Tibial artery (tissue), 4 donors: ENCODE measurements around the gene CD40LG.

Experiments
- DNase-seq, 2 donors: peaks; one replicate each; pipeline ENCODE4 v3.0.0-alpha.2; 2019
- H3K27ac ChIP-seq, 2 donors: fragments of 200-600 bp; sonication (generic) in 1 of 2; 1 replicate in 1 of 2; 2 replicates in 1 of 2; pipeline ENCODE4 v1.5.1; 2018 to 2019; ENCODE audit warnings: mild to moderate bottlenecking in 1 of 2
- H3K27me3 ChIP-seq, 2 donors: fragments of 200-600 bp; sonication (generic) in 1 of 2; one replicate each; pipeline versions ENCODE4 v1.5.1 to v1.6.0; 2016 to 2019
- H3K36me3 ChIP-seq, 3 donors: fragments of 200-600 bp; sonication (generic) in 2 of 3; one replicate each; pipeline ENCODE4 v1.5.1; 2016 to 2019; ENCODE audit warnings: mild to moderate bottlenecking in 2 of 3
- H3K4me1 ChIP-seq, 4 donors: fragments of 200-600 bp; sonication (generic) in 2 of 4; 1 replicate in 3 of 4; 2 replicates in 1 of 4; pipeline ENCODE4 v1.5.1; 2016 to 2019
- H3K4me3 ChIP-seq, 2 donors: fragments of 200-600 bp; sonication (generic) in 1 of 2; 1 replicate in 1 of 2; 2 replicates in 1 of 2; pipeline ENCODE4 v1.5.1; 2018 to 2019; ENCODE audit warnings: mild to moderate bottlenecking in 2 of 2
- H3K9me3 ChIP-seq, 3 donors: fragments of 200-600 bp; sonication (generic) in 1 of 3; one replicate each; pipeline ENCODE4 v1.5.1; 2016 to 2019
- CTCF ChIP-seq, 2 experiments: fragments of 200-600 bp in 1 of 2; fragments of 450-650 bp in 1 of 2; IDR thresholded peaks; one replicate each; pipeline ENCODE4 v1.5.1; 2017 to 2019; ENCODE audit warnings: antibody characterized with exemption in 2 of 2, mild to moderate bottlenecking in 1 of 2, moderate library complexity in 1 of 2
- intact Hi-C: fragments of 100-400 bp; cut with DNase I; formaldehyde crosslinking; loops from one replicate; pipeline ENCODE4 v1.15.0; 2023; ENCODE audit warnings: low total_unique reads

Gene CD40LG

GRCh38 chrX:136635235-136635634, 12.7 kb upstream of the CD40LG start:
- intact Hi-C loops = no loop called here
- Histone ChIP-seq H3K27me3 (no peaks in the 10 kb centered on the region), H3K9me3 (no peaks in the 10 kb centered on the region), H3K27ac (no peak overlapping the region), H3K4me3 (no peak overlapping the region), H3K36me3 (no peaks in the 10 kb centered on the region), H3K4me1 (no peaks in the 10 kb centered on the region)
- DNase-seq = no peak
- TF ChIP-seq CTCF (IDR thresholded peaks at IDR 0.05) = no peak

GRCh38 chrX:136636121-136636520, 11.8 kb upstream of the CD40LG start:
- intact Hi-C loops = no loop called here
- no peak for TF ChIP-seq CTCF (IDR thresholded peaks at IDR 0.05)
- Histone ChIP-seq H3K27ac (no peak overlapping the region), H3K4me3 (no peak overlapping the region), H3K4me1 (no peaks in the 10 kb centered on the region), H3K27me3 (no peaks in the 10 kb centered on the region), H3K36me3 (no peaks in the 10 kb centered on the region), H3K9me3 (no peaks in the 10 kb centered on the region)
- no peak for DNase-seq

GRCh38 chrX:136639506-136640176, 8.3 kb upstream of the CD40LG start:
- no peak for DNase-seq
- Histone ChIP-seq H3K4me1 (no peaks in the 10 kb centered on the region), H3K9me3 (no peaks in the 10 kb centered on the region), H3K4me3 (no peak overlapping the region), H3K27ac (no peak overlapping the region), H3K27me3 (no peaks in the 10 kb centered on the region), H3K36me3 (no peaks in the 10 kb centered on the region)
- intact Hi-C loops = no loop called here
- no peak for TF ChIP-seq CTCF (IDR thresholded peaks at IDR 0.05)

- H3K4me1 ChIP-seq = no peaks in the 10 kb centered on the region
- no peak overlapping the region for H3K4me3 ChIP-seq
- TF ChIP-seq CTCF (IDR thresholded peaks at IDR 0.05) = no peak
- no peaks in the 10 kb centered on the region for H3K9me3 ChIP-seq
- H3K27me3 ChIP-seq = no peaks in the 10 kb centered on the region
- DNase-seq = no peak
- intact Hi-C loops = no loop called here
- no peaks in the 10 kb centered on the region for H3K36me3 ChIP-seq
- no peak overlapping the region for H3K27ac ChIP-seq
Observed at GRCh38 chrX:136643243-136643642, 4.7 kb upstream of the CD40LG start.

GRCh38 chrX:136646602-136647239, 1.2 kb upstream of the CD40LG start:
- no peak overlapping the region for H3K27ac ChIP-seq
- H3K4me1 ChIP-seq = no peaks in the 10 kb centered on the region
- no peak for DNase-seq
- TF ChIP-seq CTCF (IDR thresholded peaks at IDR 0.05) = no peak
- H3K9me3 ChIP-seq = no peaks in the 10 kb centered on the region
- intact Hi-C loops = no loop called here
- H3K27me3 ChIP-seq = no peaks in the 10 kb centered on the region
- H3K36me3 ChIP-seq = no peaks in the 10 kb centered on the region
- no peak overlapping the region for H3K4me3 ChIP-seq
